Measurements from ENCODE around the gene GGA1.
"Not testable (repeated sequence)": the region's sequence is repeated elsewhere in the genome, so short reads cannot be mapped to it uniquely, and the experiment has no call there.

GGA1 gene

GRCh38 chr22:37643225-37643847 lies 34.7 kb downstream of the GGA1 start:
- Histone ChIP-seq H3K4me1 (ENCODE audit: insufficient read depth, low read length) (peaks cover 14% of the 10 kb centered on the region), H3K9me3 (ENCODE audit: low read length) (no peaks in the 10 kb centered on the region), H3K4me3 (ENCODE audit: low read depth in 1 of 2, low read length in 2 of 2) (no peak overlapping the region), H3K36me3 (ENCODE audit: insufficient read depth, low read length) (no peaks in the 10 kb centered on the region), H3K27me3 (ENCODE audit: control insufficient read depth in 1 of 2, insufficient read depth in 2 of 2, low read length in 2 of 2) (peaks cover 0 to 16% of the 10 kb centered on the region in 2 donors), H3K9ac (ENCODE audit: low read length) (no peak overlapping the region), H3K27ac (ENCODE audit: low read depth, low read length) (no peak overlapping the region)

- H3K9me3 ChIP-seq (ENCODE audit: low read length) = no peaks in the 10 kb centered on the region
- H3K27me3 ChIP-seq (ENCODE audit: control insufficient read depth in 1 of 2, insufficient read depth in 2 of 2, low read length in 2 of 2) = no peaks in the 10 kb centered on the region
- H3K27ac ChIP-seq (ENCODE audit: low read depth, low read length) = no peak overlapping the region
- H3K36me3 ChIP-seq (ENCODE audit: insufficient read depth, low read length) = peaks cover 7% of the 10 kb centered on the region
- no peak overlapping the region for H3K9ac ChIP-seq (ENCODE audit: low read length)
- H3K4me3 ChIP-seq (ENCODE audit: low read depth in 1 of 2, low read length in 2 of 2) = no peak overlapping the region
- H3K4me1 ChIP-seq (ENCODE audit: insufficient read depth, low read length) = peaks cover 5% of the 10 kb centered on the region
These were observed 38.7 kb downstream of the GGA1 start for GRCh38 chr22:37647317-37647716.

GRCh38 chr22:37647928-37648327 lies 39.3 kb downstream of the GGA1 start:
- H3K27ac ChIP-seq (ENCODE audit: low read depth, low read length) = no peak overlapping the region
- H3K27me3 ChIP-seq (ENCODE audit: control insufficient read depth in 1 of 2, insufficient read depth in 2 of 2, low read length in 2 of 2) = no peaks in the 10 kb centered on the region
- no peak overlapping the region for H3K9ac ChIP-seq (ENCODE audit: low read length)
- no peak overlapping the region for H3K4me3 ChIP-seq (ENCODE audit: low read depth in 1 of 2, low read length in 2 of 2)
- H3K36me3 ChIP-seq (ENCODE audit: insufficient read depth, low read length) = peaks cover 7% of the 10 kb centered on the region
- H3K4me1 ChIP-seq (ENCODE audit: insufficient read depth, low read length) = peaks cover 5% of the 10 kb centered on the region
- no peaks in the 10 kb centered on the region for H3K9me3 ChIP-seq (ENCODE audit: low read length)

- H3K9ac ChIP-seq (ENCODE audit: low read length) = no peak overlapping the region
- H3K4me1 ChIP-seq (ENCODE audit: insufficient read depth, low read length) = no peaks in the 10 kb centered on the region
- no peaks in the 10 kb centered on the region for H3K27me3 ChIP-seq (ENCODE audit: control insufficient read depth in 1 of 2, insufficient read depth in 2 of 2, low read length in 2 of 2)
- H3K9me3 ChIP-seq (ENCODE audit: low read length) = no peaks in the 10 kb centered on the region
- H3K4me3 ChIP-seq (ENCODE audit: low read depth in 1 of 2, low read length in 2 of 2) = no peak overlapping the region
- H3K36me3 ChIP-seq (ENCODE audit: insufficient read depth, low read length) = peaks cover 7% of the 10 kb centered on the region
- H3K27ac ChIP-seq (ENCODE audit: low read depth, low read length) = no peak overlapping the region
These were observed 42.0 kb downstream of the GGA1 start for GRCh38 chr22:37650463-37651136.

GRCh38 chr22:37654563-37655251 lies 46.1 kb downstream of the GGA1 start:
- Histone ChIP-seq H3K36me3 (ENCODE audit: insufficient read depth, low read length) (peaks cover 7% of the 10 kb centered on the region), H3K4me1 (ENCODE audit: insufficient read depth, low read length) (peaks cover 6% of the 10 kb centered on the region), H3K9me3 (ENCODE audit: low read length) (no peaks in the 10 kb centered on the region), H3K27me3 (ENCODE audit: control insufficient read depth in 1 of 2, insufficient read depth in 2 of 2, low read length in 2 of 2) (no peaks in the 10 kb centered on the region), H3K9ac (ENCODE audit: low read length) (no peak overlapping the region), H3K4me3 (ENCODE audit: low read depth in 1 of 2, low read length in 2 of 2) (no peak overlapping the region), H3K27ac (ENCODE audit: low read depth, low read length) (no peak overlapping the region)

- Histone ChIP-seq H3K9me3 (ENCODE audit: low read length) (no peaks in the 10 kb centered on the region), H3K4me1 (ENCODE audit: insufficient read depth, low read length) (peaks cover 11% of the 10 kb centered on the region), H3K9ac (ENCODE audit: low read length) (no peak overlapping the region), H3K4me3 (ENCODE audit: low read depth in 1 of 2, low read length in 2 of 2) (no peak overlapping the region), H3K27ac (ENCODE audit: low read depth, low read length) (no peak overlapping the region), H3K27me3 (ENCODE audit: control insufficient read depth in 1 of 2, insufficient read depth in 2 of 2, low read length in 2 of 2) (no peaks in the 10 kb centered on the region), H3K36me3 (ENCODE audit: insufficient read depth, low read length) (peaks cover 6% of the 10 kb centered on the region)
These were observed 46.6 kb downstream of the GGA1 start for GRCh38 chr22:37655252-37655563.

- H3K4me3 ChIP-seq (ENCODE audit: low read depth in 1 of 2, low read length in 2 of 2); H3K27ac ChIP-seq (ENCODE audit: low read depth, low read length); H3K27me3 ChIP-seq (ENCODE audit: control insufficient read depth in 1 of 2, insufficient read depth in 2 of 2, low read length in 2 of 2); H3K36me3 ChIP-seq (ENCODE audit: insufficient read depth, low read length); H3K9ac ChIP-seq (ENCODE audit: low read length); H3K9me3 ChIP-seq (ENCODE audit: low read length): not testable (repeated sequence)
- peaks cover 25% of the 10 kb centered on the region for H3K4me1 ChIP-seq (ENCODE audit: insufficient read depth, low read length)
These were observed 47.9 kb downstream of the GGA1 start for GRCh38 chr22:37656583-37656982.

GRCh38 chr22:37657590-37658132 lies 49.0 kb downstream of the GGA1 start:
- peak overlapping the region; percentile 79 for H3K27ac ChIP-seq (ENCODE audit: low read depth, low read length)
- H3K4me3 ChIP-seq (ENCODE audit: low read depth in 1 of 2, low read length in 2 of 2) = peak overlapping the region; percentile 24 to 56
- H3K9ac ChIP-seq (ENCODE audit: low read length) = peak overlapping the region; percentile 10
- H3K36me3 ChIP-seq (ENCODE audit: insufficient read depth, low read length) = no peaks in the 10 kb centered on the region
- H3K4me1 ChIP-seq (ENCODE audit: insufficient read depth, low read length) = peaks cover 34% of the 10 kb centered on the region
- no peaks in the 10 kb centered on the region for H3K9me3 ChIP-seq (ENCODE audit: low read length)
- H3K27me3 ChIP-seq (ENCODE audit: control insufficient read depth in 1 of 2, insufficient read depth in 2 of 2, low read length in 2 of 2) = no peaks in the 10 kb centered on the region

GRCh38 chr22:37658133-37659065 lies 49.8 kb downstream of the GGA1 start, which contains the start of gene PDXP:
TSS of gene PDXP (plus strand) at chr22:37658723. CDS start at chr22:37658783, 60 bp downstream.
- Histone ChIP-seq H3K36me3 (ENCODE audit: insufficient read depth, low read length) (no peaks in the 10 kb centered on the region), H3K9me3 (ENCODE audit: low read length) (no peaks in the 10 kb centered on the region), H3K9ac (ENCODE audit: low read length) (peak within 1 kb of the TSS; percentile 10), H3K27me3 (ENCODE audit: control insufficient read depth in 1 of 2, insufficient read depth in 2 of 2, low read length in 2 of 2) (no peaks in the 10 kb centered on the region), H3K4me3 (ENCODE audit: low read depth in 1 of 2, low read length in 2 of 2) (peak within 1 kb of the TSS; percentile 47 to 74), H3K27ac (ENCODE audit: low read depth, low read length) (peak within 1 kb of the TSS; percentile 79), H3K4me1 (ENCODE audit: insufficient read depth, low read length) (peaks cover 36% of the 10 kb centered on the region)

- peak overlapping the region; percentile 0 for H3K9ac ChIP-seq (ENCODE audit: low read length)
- peaks cover 41% of the 10 kb centered on the region for H3K4me1 ChIP-seq (ENCODE audit: insufficient read depth, low read length)
These were observed 50.6 kb downstream of the GGA1 start for GRCh38 chr22:37659066-37659896.

More at GRCh38 chr22:37659066-37659896, 50.6 kb downstream of the GGA1 start:
- H3K9me3 ChIP-seq (ENCODE audit: low read length) = no peaks in the 10 kb centered on the region
- H3K27me3 ChIP-seq (ENCODE audit: control insufficient read depth in 1 of 2, insufficient read depth in 2 of 2, low read length in 2 of 2) = no peaks in the 10 kb centered on the region
- peak overlapping the region; percentile 73 for H3K27ac ChIP-seq (ENCODE audit: low read depth, low read length)
- H3K36me3 ChIP-seq (ENCODE audit: insufficient read depth, low read length) = no peaks in the 10 kb centered on the region
- H3K4me3 ChIP-seq (ENCODE audit: low read depth in 1 of 2, low read length in 2 of 2) = peak overlapping the region; percentile 47 to 74
